Activated CD4-positive, alpha-beta T cell treated with anti-CD3 and anti-CD28 coated beads, Interleukin-2, amount 50 U/mL, for 4 hours (primary cell): ENCODE data around the gene TSPAN7.

Experiments used
- DNase-seq, 2 experiments: peaks; one replicate each; pipeline ENCODE4 v3.0.0-alpha.2; 2020

Gene TSPAN7

DNA sequence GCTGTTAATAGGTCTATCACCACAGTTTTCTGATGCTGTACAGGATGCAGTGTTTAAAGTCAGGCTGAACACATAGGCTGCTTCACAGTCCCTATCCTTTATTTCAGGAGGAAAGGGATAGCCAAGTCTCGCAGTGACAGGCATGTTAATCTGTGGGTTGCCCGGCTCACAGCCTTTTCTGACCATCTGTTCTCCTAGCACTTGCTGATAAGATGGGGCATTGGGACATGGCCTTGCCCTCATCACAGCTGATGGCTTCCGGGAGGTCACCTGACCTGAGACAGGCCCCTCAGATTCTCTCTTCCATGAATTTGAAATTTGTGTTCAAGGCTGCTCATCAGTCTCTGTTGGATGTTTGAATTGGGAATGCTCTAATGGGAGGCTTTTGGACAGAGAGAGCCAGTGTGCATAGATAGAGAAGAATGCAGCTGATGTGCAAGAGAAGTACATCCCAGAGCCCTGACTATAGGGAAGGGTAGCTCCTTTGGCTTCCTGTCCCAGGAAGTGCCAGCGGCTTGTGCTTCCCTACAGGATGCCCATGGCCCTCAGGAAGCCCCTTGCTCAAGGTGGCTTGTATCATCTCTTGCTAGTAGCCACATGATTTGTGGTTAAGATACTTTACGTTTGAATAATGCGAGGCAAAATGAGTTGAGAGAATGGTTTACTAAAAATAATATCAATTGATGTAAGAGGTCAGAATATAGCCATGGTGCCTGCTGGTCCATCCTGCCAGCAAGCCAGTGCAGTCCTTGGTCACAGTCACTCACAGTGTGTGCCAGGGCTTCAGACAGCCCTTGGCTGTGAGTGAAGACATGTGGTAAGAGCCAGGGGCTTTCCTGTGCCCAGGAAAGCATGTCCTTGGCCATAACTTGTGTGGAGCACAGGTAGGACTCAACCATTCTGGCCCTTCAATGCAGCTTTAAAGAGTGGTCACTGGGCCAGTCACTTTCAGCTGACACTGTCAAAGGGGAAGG lies 88.6 kb downstream of the TSPAN7 start:
- DNase-seq = no peak

DNA sequence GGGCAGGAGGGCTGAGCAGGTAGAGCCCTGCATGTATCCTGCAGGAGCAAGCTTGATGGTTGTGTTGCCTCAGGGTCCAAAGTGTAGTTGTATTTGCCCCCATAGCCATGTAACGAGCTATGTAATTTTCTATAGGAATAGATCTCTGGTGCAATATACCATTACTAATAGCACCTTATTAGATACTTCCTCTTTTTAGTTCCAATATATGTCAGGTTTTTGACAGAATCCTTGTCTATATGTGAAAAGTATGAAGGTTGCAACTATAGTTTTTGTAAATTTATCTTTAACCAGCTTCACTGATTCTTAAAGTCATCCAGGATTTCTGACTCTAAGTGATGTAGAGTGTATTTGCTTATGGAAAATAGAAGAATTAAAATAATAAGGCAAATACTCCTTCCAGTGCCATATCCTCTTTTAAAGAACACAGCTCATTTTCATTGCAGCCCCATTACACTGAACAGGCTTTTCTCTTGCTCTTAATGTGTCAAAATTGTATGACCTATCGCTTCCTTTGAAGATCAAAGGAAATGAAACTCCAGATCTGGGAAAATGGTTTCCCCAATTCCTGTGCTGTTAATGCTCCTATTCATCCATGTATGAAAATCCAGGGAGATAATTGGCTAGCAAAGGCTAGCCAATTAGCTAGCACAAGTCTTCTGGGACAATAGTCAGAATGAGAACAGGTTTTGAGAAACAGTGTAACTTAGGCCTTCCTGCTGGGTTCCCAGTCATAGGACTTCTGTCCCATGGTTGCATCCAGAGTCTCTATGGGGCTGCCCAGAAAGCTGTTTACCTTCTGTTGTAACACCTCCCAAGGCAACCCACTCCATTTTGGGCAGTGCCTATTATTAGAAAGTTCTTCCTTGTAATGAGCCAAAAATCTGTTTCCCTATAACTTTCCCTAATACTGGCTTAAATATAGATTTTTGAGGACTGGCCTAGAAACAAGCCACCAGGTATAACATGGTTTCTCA lies 90.6 kb downstream of the TSPAN7 start:
- DNase-seq = no peak

- no peak for DNase-seq
These were observed 91.6 kb downstream of the TSPAN7 start for GRCh38 chrX:38652934-38653442.

GRCh38 chrX:38654302-38654701 lies 93.0 kb downstream of the TSPAN7 start:
- no peak for DNase-seq

- DNase-seq = no peak
These were observed 95.1 kb downstream of the TSPAN7 start for GRCh38 chrX:38656350-38656915.

- no peak for DNase-seq
These were observed 96.2 kb downstream of the TSPAN7 start for GRCh38 chrX:38657562-38657961.

- no peak for DNase-seq
These were observed 99.2 kb downstream of the TSPAN7 start for GRCh38 chrX:38660395-38661102.

- no peak for DNase-seq
These were observed 99.7 kb downstream of the TSPAN7 start for GRCh38 chrX:38661103-38661441.

DNA sequence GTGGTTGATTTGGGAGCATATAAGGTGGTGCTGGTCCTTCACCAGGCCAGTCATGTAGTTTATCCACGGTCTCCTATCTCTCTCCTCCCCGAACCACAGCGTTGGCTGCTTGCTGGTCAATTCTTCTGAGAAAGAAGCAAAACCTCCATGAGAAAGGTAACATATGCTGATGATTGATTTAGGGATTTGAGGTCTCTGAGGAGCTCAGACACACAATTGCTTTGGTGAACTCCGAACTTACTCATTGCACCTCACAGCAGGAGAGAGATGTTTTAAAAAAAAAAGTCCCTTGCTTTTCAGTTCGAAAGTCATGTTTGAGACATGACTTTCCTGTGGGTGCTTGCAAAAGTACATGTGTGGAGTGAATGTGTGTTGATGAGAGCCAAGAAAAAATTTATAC lies 100.2 kb downstream of the TSPAN7 start:
- no peak for DNase-seq

DNA sequence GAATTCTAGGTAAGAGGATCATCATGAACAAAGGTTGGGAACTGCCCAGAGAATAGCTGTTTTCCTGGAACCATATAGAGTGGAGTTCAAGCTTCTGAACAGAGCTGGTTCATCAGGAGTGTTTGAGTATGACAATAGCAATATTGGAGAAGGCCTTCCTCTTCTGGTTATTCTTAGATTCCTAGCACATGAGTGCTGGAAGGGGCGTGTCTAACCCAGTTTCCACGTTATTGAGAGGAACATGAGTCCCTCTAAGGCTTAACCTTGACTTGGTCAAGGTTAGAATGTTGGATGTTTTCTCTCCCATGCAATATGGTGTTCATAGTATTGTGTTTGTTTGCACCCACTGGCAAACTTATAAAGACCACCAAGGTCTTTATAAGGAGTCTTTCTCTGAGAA lies 101.3 kb downstream of the TSPAN7 start:
- DNase-seq = no peak

DNA sequence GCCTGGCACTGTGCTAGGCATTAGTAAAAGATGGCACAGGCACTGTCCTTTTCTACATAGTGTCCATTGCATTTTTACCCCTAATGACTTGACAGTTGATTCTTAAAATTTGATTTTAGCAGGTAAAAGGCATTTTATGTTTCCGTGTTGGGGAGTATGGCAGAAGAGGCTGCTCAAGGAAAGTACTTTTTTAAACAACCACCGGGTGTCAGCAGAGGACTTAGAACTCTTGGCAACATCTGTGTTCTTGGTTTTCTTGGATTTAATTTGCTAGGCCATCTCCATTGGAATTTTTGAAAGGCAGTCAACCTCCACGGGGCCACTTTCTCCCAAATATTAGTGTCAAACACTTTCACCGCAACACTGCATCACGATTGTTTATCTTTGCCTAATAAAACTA lies 102.9 kb downstream of the TSPAN7 start:
- no peak for DNase-seq

DNA sequence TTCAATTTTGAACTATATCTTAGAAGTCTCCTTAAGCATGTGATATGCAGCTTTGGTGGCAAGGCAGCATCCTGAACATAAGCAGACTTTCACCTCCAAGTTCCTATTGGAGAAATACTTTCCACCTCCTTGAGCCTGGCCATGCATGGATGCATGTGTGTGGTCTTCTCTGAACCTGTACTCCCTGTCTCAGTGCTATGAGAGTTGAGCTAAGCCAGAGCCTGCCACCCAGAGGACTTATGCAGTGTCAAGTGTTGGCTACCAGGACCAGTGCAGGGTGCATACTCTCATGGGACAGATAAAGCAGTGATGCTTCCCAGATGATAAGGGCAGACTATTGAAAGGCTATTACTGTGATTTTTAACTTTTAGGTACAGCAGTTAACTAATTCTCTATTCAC lies 105.6 kb downstream of the TSPAN7 start:
- DNase-seq = no peak

DNA sequence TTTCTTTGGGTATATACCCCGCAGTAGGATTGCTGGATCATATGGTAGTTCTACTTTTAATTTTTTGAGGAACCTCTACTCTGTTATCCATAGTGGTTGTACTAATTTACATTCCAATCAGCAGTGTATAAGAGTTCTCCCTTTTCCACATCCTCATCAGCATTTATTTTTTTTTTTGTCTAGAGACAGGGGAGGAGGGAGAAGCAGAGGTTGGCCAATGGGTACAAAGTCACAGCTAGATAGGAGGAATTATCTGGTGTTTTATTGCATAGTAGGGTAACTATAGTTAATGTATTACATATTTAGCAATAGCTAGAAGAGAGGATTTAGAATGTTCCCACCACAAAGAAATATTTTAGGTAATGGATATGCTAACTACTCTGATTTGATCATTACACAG lies 107.4 kb downstream of the TSPAN7 start:
- no peak for DNase-seq

DNA sequence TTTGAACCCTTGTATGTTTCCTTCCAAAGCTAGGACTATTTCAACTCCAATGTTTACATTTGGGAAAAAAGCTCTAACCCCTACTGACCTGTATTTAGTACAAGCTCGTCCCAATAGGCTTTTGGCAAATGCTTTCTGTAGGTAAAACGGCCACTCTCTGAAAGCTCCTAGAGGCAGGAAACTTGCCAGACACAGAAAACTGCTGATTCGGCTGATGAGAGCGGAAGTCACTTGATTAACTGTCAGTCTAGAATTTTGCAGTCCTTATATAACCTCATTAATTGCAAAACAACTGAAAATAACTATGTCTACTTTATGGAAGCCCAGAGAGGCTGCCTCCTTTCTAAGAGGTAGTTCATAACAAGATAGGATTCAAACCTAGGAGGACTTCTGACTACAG lies 108.1 kb downstream of the TSPAN7 start:
- DNase-seq = no peak

DNA sequence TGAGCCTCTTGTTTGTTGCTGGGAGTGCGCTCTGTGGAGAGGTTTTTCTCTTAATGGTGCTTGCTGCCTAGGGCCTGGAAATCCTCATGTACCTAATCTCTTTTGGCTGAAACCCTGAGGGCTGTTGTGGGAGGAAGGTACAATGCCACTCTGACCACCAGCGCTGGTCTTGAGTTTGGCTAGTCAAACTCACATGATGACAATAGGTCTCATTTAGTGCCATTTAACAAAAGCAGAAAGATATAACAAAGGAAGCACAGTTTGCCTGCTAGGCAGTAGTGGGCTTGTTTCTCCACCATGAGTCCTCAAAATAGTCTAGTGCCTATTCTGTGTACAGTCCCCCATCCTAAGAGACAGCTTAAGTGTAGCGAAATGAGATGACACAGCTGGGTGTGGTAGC lies 111.3 kb downstream of the TSPAN7 start:
- no peak for DNase-seq

DNA sequence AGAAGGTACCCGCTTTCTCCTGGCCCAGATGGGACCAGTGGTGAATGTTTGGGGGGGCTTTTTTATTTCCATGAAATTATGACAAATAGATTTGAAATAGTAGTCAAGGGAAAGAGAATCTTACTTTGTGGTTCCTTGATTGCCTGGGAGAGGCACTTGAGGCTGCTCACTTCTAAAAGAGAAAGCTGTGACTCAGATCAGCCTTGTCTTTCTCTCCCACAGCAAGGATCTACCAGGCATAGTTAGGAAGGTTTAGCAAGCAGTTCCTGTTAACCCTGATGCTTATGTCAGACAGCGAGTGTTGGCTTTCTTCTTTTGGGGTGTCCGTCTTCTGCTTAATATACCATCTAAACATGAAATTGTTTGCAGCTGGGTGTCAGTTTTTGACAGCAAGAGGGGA lies 114.5 kb downstream of the TSPAN7 start:
- no peak for DNase-seq

DNA sequence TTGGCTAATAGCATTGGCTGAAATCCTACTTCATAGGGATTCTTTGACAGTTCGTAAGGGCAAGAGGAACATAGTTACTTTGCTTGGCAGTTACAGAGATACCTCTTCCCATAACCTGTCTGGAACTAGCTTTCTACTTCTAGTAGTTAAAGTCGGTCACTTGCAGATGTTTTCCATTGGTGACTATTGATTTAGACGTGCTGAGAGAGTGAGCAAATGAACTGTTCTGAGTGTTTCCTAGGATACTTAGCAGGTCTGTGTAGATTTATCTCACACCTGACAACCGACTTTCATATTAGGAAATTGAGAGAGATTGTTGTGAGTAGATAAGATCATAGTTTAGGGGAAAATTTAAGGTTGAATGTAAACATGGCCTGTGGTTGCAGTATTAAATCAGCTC lies 116.8 kb downstream of the TSPAN7 start:
- no peak for DNase-seq

DNA sequence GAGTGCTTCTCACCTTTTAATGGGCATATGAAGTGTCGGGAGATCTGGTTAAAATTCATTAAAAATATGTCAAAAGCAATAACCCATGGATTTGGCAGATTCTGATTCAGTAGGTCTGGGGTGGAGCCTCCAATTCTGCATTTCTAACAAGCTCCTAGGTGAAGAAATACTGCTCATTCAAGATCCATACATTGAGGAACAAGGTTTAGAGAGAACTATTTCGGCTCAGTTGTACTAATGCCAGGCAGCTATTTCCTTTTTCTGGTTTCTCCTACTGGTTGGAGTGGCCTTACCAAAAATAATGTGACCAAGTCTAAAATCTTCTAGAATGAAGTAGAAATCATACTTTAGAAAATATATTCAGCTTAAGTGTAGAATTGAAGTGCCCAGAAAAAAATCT lies 117.5 kb downstream of the TSPAN7 start:
- DNase-seq = no peak

- no peak for DNase-seq
These were observed 118.4 kb downstream of the TSPAN7 start for GRCh38 chrX:38679695-38680094.

DNA sequence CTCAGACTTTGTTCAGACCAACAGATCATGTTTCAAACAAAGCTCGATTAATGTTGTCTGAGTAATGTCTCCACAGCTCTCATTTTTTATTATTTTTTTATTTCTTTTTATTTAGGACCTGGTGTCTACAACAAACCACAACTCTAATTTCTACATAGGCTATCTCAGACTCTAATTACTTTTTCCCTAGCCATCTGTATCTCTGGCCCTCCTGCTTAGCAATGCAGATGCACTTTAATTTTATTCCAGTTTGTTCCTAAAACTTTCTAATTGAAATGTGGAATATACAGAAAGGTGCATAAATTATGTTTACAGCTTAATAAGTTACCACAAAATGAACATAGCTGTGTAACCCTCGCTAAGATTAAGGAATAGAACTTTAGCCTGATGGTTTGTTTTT lies 120.8 kb downstream of the TSPAN7 start:
- no peak for DNase-seq

DNA sequence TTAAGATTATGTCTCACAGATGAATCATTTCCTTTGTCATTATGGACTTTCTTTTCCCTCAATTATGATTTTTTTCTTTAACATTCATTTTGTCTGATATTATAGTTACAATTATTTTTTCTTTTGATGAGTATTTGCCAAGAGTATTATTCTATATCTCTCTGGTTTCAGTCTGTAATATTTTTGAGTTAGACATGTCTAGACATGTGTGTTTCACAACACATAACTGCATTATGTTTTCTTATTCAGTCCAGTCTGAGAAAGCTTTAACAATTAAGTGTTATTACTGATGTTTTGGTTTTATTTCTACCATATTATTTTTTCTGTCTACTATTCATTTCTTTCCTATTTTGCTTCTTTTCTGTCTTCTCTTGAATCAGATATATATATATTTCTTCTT lies 131.6 kb downstream of the TSPAN7 start:
- no peak for DNase-seq

GRCh38 chrX:38694394-38694793 lies 133.1 kb downstream of the TSPAN7 start:
- DNase-seq = no peak

DNA sequence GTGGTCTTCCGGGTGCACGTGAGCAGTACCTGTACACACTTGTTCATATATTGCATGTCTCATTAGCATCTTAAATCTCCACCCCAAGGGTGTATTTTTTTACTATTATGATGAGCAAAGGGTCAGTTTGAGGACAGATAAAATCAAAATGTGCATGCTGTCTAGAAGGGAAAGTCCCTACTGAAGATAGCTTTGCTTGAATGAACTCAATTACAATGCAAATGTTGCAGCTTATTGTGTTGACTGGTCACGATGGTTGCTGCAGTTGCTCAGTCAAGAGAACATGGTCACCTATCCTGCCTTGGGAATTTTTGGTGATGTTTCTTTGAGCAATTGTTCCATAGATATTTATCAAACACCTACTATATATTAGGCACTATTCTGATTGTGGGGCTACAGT lies 136.1 kb downstream of the TSPAN7 start:
- DNase-seq = no peak
